Measurements from ENCODE around the gene CAPZA2. TPM values are rescaled to one million over a fixed set of nuclear protein-coding genes. Genes with fewer than 3 reads are reported as not detected.

The CAPZA2 gene
- total and polyA plus RNA-seq, 9 of the 15 experiments (the other 6 are each of a cell fraction or from before 2014, with no cell fraction given), result 67.0 to 524 (median 176) TPM

- TF ChIP-seq ZBTB9 (CRISPR knock-in tag; IDR thresholded peaks at IDR 0.05), result peak; percentile 51; the same call in 1 of the 2 replicates
- no peak for TF ChIP-seq TAF15 (IDR thresholded peaks at IDR 0.05; ENCODE audit: low read depth, low read length)
- peak; percentile 65; the same call in 1 of the 2 replicates for TF ChIP-seq ZFPM2 (CRISPR knock-in tag; IDR thresholded peaks at IDR 0.05)
- no peak for TF ChIP-seq CEBPZ (IDR thresholded peaks at IDR 0.05; ENCODE audit: borderline replicate concordance, low read depth, low read length)
- 0 out of 2 replicates have a peak, but pooled peaks have one; percentile 20 for TF ChIP-seq SOX6 (IDR thresholded peaks at IDR 0.05)
- no peak for TF ChIP-seq TFAM (CRISPR knock-in tag; conservative IDR thresholded peaks at IDR 0.05)
- no peak for TF ChIP-seq MTA3 (IDR thresholded peaks at IDR 0.05; ENCODE audit: borderline replicate concordance)
- TF ChIP-seq E2F1 (CRISPR knock-in tag; IDR thresholded peaks at IDR 0.05), result no peak
- no peak for TF ChIP-seq ZBTB17 (CRISPR knock-in tag; IDR thresholded peaks at IDR 0.05)
- TF ChIP-seq CEBPG (CRISPR knock-in tag; IDR thresholded peaks at IDR 0.05), result no peak
- peak in 1 of 2 experiments; percentile 54; a peak in 2 of 4 replicates for TF ChIP-seq CEBPG (tag; conservative IDR thresholded peaks at IDR 0.05 in 1 of 2, IDR thresholded peaks at IDR 0.05 in 1 of 2)
- no peak for TF ChIP-seq ZSCAN32 (CRISPR knock-in tag; IDR thresholded peaks at IDR 0.05)
- TF ChIP-seq ZNF165 (CRISPR knock-in tag; IDR thresholded peaks at IDR 0.05; ENCODE audit: borderline replicate concordance), result peak; percentile 12; the same call in 1 of the 2 replicates
- no peak for TF ChIP-seq ZNF512 (tag; IDR thresholded peaks at IDR 0.05)
- TF ChIP-seq HCFC1 (IDR thresholded peaks at IDR 0.05; ENCODE audit: low read depth, low read length), result no peak
- TF ChIP-seq SP1 (CRISPR knock-in tag; IDR thresholded peaks at IDR 0.05), result no peak
- no peak for TF ChIP-seq CBFB (CRISPR knock-in tag; IDR thresholded peaks at IDR 0.05)
- no peak for TF ChIP-seq HMG20A (CRISPR knock-in tag; conservative IDR thresholded peaks at IDR 0.05)
- TF ChIP-seq ERF (CRISPR knock-in tag; IDR thresholded peaks at IDR 0.05), result peak; percentile 45; the same call in 1 of the 2 replicates
- no peak for TF ChIP-seq CBX2 (IDR thresholded peaks at IDR 0.05; ENCODE audit: insufficient read depth, low read length, poor library complexity, severe bottlenecking)
- TF ChIP-seq JUND (IDR thresholded peaks at IDR 0.05; ENCODE audit: borderline replicate concordance, low read depth, low read length), result peak; percentile 68
- TF ChIP-seq JUND (tag; IDR thresholded peaks at IDR 0.05; ENCODE audit: borderline replicate concordance, low read depth, low read length), result peak; percentile 59; the same call in 1 of the 3 replicates
These were observed 91.1 kb downstream of the CAPZA2 start, which contains the start of gene ST7 (continued) for GRCh38 chr7:116953372-116953905.

Measured in K562 (cell line).